Nephron (organoid): ENCODE results near the gene ZMIZ1.

Source experiments
- H3K27ac Mint-ChIP-seq, 3 experiments: 2 replicates each; pipeline ENCODE4 v1.8.0; 2020; ENCODE audit warnings: mixed read lengths in 3 of 3, mild to moderate bottlenecking in 2 of 3, moderate library complexity in 1 of 3
- H3K27me3 Mint-ChIP-seq: 2 replicates; pipeline ENCODE4 v1.8.0; 2021; ENCODE audit warnings: low read depth, mild to moderate bottlenecking, moderate library complexity, mixed read lengths
- H3K36me3 Mint-ChIP-seq: 2 replicates; pipeline ENCODE4 v1.8.0; 2020; ENCODE audit warnings: low read depth, mixed read lengths
- H3K4me1 Mint-ChIP-seq: 2 replicates; pipeline ENCODE4 v1.8.0; 2020; ENCODE audit warnings: mixed read lengths
- H3K4me3 Mint-ChIP-seq, 3 experiments: 2 replicates each; pipeline ENCODE4 v1.8.0; 2020; ENCODE audit warnings: mild to moderate bottlenecking in 3 of 3, mixed read lengths in 3 of 3, moderate library complexity in 2 of 3
- H3K9me3 Mint-ChIP-seq: 2 replicates; pipeline ENCODE4 v1.8.0; 2020; ENCODE audit warnings: mixed read lengths
- CTCF ChIP-seq, 3 experiments: fragments of 200-600 bp; sonication (generic); IDR thresholded peaks; one replicate each; pipeline ENCODE4 v1.5.0; 2021; ENCODE audit warnings: antibody characterized with exemption in 3 of 3; ENCODE audit not compliant: unreplicated experiment in 3 of 3

The ZMIZ1 gene

DNA sequence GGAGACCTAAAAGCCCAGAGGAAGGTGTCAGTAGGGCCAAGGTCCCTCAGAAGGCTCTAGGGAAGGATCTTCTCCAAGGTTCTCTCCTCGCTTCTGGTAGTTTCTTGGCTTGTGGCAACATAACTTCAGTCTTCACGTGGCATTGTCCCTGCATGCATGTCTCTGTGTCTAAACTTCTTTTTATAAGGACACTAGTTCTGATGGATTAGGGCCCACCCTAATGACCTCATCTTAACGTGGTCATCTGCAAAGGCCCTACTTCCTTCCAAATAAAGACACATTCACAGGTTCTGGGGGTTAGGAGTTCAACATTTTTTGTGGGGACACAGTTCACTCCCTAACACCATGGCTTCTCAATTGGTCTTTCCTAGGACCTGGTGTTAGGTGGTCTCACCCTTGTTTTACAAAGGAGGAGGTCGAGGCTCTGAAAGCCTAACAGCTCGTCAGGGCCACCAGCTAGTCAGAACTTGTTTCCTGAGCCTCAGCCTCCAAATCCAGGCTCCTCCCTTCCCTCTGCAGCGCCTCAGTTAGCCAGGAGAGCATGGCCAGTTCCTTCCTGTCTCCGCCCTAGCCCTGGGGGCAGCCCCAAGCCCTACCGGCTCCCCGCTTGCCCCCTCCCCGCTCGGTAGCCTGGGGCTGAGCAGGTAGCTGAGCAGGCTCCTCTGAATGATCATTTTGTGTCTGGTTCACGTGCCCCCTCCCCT, 168.8 kb downstream of the ZMIZ1 start:
- TF ChIP-seq CTCF (IDR thresholded peaks at IDR 0.05; ENCODE audit: unreplicated experiment in 3 of 3) = no peak
- H3K4me1 Mint-ChIP-seq = peaks cover 52% of the 10 kb centered on the region
- H3K4me3 Mint-ChIP-seq = no peak overlapping the region
- peak overlapping the region; percentile 49 to 78 (median 51) for H3K27ac Mint-ChIP-seq
- H3K9me3 Mint-ChIP-seq = no peaks in the 10 kb centered on the region
- peaks cover 20% of the 10 kb centered on the region for H3K36me3 Mint-ChIP-seq
- no peaks in the 10 kb centered on the region for H3K27me3 Mint-ChIP-seq

- peak overlapping the region; percentile 51 to 78 (median 57) for H3K27ac Mint-ChIP-seq
- H3K36me3 Mint-ChIP-seq = peaks cover 20% of the 10 kb centered on the region
- no peak overlapping the region for H3K4me3 Mint-ChIP-seq
- no peak for TF ChIP-seq CTCF (IDR thresholded peaks at IDR 0.05; ENCODE audit: unreplicated experiment in 3 of 3)
- H3K4me1 Mint-ChIP-seq = peaks cover 52% of the 10 kb centered on the region
- no peaks in the 10 kb centered on the region for H3K9me3 Mint-ChIP-seq
- H3K27me3 Mint-ChIP-seq = no peaks in the 10 kb centered on the region
Measured at GRCh38 chr10:79238158-79238520, 169.4 kb downstream of the ZMIZ1 start.

- TF ChIP-seq CTCF (IDR thresholded peaks at IDR 0.05; ENCODE audit: unreplicated experiment in 3 of 3) = no peak
- Mint-ChIP-seq H3K27ac (peak overlapping the region; percentile 51 to 78 (median 57)), H3K36me3 (peaks cover 16% of the 10 kb centered on the region), H3K4me3 (no peak overlapping the region), H3K27me3 (no peaks in the 10 kb centered on the region), H3K4me1 (peaks cover 52% of the 10 kb centered on the region), H3K9me3 (no peaks in the 10 kb centered on the region)
Measured at GRCh38 chr10:79238606-79239005, 169.8 kb downstream of the ZMIZ1 start.

GRCh38 chr10:79239275-79239779, 170.6 kb downstream of the ZMIZ1 start:
- Mint-ChIP-seq H3K27me3 (peaks cover 1% of the 10 kb centered on the region), H3K9me3 (no peaks in the 10 kb centered on the region), H3K4me1 (peaks cover 57% of the 10 kb centered on the region), H3K27ac (peak overlapping the region; percentile 65 to 77 (median 76)), H3K36me3 (peaks cover 16% of the 10 kb centered on the region), H3K4me3 (peak overlapping the region in 1 of 3 experiments; percentile 38)
- TF ChIP-seq CTCF (IDR thresholded peaks at IDR 0.05; ENCODE audit: unreplicated experiment in 3 of 3) = no peak

GRCh38 chr10:79239924-79240581, 171.3 kb downstream of the ZMIZ1 start:
- Mint-ChIP-seq H3K27me3 (peaks cover 4% of the 10 kb centered on the region), H3K36me3 (peaks cover 17% of the 10 kb centered on the region), H3K9me3 (no peaks in the 10 kb centered on the region), H3K27ac (peak overlapping the region; percentile 73 to 86 (median 76)), H3K4me3 (peak overlapping the region; percentile 55 to 70 (median 68)), H3K4me1 (peaks cover 62% of the 10 kb centered on the region)
- TF ChIP-seq CTCF (IDR thresholded peaks at IDR 0.05; ENCODE audit: unreplicated experiment in 3 of 3) = no peak
